Transverse colon (tissue), 4 donors: ENCODE measurements around the gene ELFN1.

Source experiments
- POLR2AphosphoS5 ChIP-seq, 3 donors: sonication (generic); formaldehyde crosslinking; IDR thresholded peaks; one replicate each; pipeline ENCODE4 v1.6.1; 2016; ENCODE audit warnings: antibody characterized with exemption in 3 of 3
- TF ChIP-seq, protein P1 (sequence below), 5 experiments: fragments of 200-600 bp in 3 of 5; fragments of 450-650 bp in 2 of 5; sonication (generic) in 3 of 5; IDR thresholded peaks; 1 replicate in 2 of 5; 2 replicates in 3 of 5; pipeline ENCODE4 v1.5.1; 2016 to 2017; ENCODE audit warnings: antibody characterized with exemption in 5 of 5, inconsistent platforms in 3 of 5, mild to moderate bottlenecking in 2 of 5, moderate library complexity in 1 of 5

DNA sequence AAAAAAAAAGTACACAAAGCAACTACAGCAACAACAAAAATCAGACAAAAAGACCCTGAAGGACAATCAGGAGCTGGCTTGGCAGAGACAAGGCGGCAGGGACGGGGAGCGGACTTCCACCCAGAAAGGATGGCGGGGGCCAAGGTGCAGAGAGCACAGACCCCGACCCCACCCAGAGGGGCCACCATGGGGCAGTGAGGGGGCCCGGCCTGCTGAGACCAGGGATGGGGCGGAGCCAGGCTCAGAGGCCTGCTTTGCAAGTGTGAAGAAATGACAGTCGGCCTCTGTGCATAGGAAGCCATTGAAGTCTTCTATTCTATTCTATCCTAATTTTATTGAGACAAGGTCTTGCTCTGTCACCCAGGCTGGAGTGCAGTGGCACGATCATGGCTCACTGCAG lies 82.0 kb downstream of the ELFN1 start:
- TF ChIP-seq, protein P1, sequence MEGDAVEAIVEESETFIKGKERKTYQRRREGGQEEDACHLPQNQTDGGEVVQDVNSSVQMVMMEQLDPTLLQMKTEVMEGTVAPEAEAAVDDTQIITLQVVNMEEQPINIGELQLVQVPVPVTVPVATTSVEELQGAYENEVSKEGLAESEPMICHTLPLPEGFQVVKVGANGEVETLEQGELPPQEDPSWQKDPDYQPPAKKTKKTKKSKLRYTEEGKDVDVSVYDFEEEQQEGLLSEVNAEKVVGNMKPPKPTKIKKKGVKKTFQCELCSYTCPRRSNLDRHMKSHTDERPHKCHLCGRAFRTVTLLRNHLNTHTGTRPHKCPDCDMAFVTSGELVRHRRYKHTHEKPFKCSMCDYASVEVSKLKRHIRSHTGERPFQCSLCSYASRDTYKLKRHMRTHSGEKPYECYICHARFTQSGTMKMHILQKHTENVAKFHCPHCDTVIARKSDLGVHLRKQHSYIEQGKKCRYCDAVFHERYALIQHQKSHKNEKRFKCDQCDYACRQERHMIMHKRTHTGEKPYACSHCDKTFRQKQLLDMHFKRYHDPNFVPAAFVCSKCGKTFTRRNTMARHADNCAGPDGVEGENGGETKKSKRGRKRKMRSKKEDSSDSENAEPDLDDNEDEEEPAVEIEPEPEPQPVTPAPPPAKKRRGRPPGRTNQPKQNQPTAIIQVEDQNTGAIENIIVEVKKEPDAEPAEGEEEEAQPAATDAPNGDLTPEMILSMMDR (IDR thresholded peaks at IDR 0.05): no peak
- no peak for TF ChIP-seq POLR2AphosphoS5 (IDR thresholded peaks at IDR 0.05)
